Measurements from ENCODE around the gene FNBP1.

DNA sequence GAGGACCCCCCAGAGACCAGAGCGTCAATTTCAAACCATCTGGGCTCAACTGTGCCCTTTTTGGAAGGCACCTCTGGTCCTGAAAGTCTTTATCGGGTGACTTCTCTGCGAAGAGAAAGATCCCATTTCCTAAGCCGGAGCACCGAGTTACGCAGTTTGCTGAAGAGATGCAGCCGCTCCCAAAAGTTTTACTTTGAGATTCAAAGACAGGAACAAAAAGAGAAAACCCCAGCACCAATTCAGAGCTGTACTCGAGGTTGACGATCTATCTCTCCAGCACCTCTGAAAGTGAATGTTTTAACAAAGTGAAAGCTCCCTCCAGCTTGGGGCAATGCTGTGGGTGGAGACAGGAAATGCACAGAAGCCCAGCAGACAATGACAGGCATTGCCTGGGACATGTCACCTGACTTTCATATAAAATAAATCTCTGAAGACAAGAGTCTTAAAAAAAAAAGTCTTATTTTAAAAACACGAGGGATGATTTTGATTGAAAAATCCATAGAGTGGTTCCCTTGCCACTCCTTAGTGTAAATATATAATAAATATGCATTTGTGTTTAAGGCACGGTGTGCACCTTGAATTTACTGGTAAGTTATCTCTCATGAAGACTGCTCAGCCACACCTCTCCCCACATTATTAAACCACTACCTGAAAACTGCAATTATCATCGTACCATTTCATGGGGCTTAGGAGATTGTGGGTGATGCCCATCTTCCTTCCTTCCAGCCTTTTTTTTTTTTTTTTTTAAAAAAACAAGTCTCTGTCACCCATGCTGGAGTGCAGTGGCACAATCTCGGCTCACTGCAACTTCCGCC is 79.9 kb downstream of the FNBP1 start:
- TF ChIP-seq, protein P1, sequence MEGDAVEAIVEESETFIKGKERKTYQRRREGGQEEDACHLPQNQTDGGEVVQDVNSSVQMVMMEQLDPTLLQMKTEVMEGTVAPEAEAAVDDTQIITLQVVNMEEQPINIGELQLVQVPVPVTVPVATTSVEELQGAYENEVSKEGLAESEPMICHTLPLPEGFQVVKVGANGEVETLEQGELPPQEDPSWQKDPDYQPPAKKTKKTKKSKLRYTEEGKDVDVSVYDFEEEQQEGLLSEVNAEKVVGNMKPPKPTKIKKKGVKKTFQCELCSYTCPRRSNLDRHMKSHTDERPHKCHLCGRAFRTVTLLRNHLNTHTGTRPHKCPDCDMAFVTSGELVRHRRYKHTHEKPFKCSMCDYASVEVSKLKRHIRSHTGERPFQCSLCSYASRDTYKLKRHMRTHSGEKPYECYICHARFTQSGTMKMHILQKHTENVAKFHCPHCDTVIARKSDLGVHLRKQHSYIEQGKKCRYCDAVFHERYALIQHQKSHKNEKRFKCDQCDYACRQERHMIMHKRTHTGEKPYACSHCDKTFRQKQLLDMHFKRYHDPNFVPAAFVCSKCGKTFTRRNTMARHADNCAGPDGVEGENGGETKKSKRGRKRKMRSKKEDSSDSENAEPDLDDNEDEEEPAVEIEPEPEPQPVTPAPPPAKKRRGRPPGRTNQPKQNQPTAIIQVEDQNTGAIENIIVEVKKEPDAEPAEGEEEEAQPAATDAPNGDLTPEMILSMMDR (IDR thresholded peaks at IDR 0.05): no peak
- TF ChIP-seq, protein P2, sequence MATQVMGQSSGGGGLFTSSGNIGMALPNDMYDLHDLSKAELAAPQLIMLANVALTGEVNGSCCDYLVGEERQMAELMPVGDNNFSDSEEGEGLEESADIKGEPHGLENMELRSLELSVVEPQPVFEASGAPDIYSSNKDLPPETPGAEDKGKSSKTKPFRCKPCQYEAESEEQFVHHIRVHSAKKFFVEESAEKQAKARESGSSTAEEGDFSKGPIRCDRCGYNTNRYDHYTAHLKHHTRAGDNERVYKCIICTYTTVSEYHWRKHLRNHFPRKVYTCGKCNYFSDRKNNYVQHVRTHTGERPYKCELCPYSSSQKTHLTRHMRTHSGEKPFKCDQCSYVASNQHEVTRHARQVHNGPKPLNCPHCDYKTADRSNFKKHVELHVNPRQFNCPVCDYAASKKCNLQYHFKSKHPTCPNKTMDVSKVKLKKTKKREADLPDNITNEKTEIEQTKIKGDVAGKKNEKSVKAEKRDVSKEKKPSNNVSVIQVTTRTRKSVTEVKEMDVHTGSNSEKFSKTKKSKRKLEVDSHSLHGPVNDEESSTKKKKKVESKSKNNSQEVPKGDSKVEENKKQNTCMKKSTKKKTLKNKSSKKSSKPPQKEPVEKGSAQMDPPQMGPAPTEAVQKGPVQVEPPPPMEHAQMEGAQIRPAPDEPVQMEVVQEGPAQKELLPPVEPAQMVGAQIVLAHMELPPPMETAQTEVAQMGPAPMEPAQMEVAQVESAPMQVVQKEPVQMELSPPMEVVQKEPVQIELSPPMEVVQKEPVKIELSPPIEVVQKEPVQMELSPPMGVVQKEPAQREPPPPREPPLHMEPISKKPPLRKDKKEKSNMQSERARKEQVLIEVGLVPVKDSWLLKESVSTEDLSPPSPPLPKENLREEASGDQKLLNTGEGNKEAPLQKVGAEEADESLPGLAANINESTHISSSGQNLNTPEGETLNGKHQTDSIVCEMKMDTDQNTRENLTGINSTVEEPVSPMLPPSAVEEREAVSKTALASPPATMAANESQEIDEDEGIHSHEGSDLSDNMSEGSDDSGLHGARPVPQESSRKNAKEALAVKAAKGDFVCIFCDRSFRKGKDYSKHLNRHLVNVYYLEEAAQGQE (IDR thresholded peaks at IDR 0.05; ENCODE audit: insufficient read depth in 1 of 2, low read depth in 2 of 2, low read length in 1 of 2): no peak
- no peak for TF ChIP-seq SIN3A (IDR thresholded peaks at IDR 0.05; ENCODE audit: borderline replicate concordance, insufficient read depth, low read depth, low read length)
- no peak for TF ChIP-seq POLR2AphosphoS5 (IDR thresholded peaks at IDR 0.05; ENCODE audit: low read depth, low read length)
